ENCODE results near the gene FYB1.
"Not testable (repeated sequence)": the region's sequence is repeated elsewhere in the genome, so short reads cannot be mapped to it uniquely, and the experiment has no call there.

Gene FYB1

GRCh38 chr5:39221671-39222070 is 2.3 kb upstream of the FYB1 start:
- H3K27me3 ChIP-seq (ENCODE audit: insufficient read depth, low read length); H3K9me3 ChIP-seq (ENCODE audit: low read length); H2AFZ ChIP-seq (ENCODE audit: low read depth, low read length); H3K4me1 ChIP-seq (ENCODE audit: insufficient read depth, low read length); H3K36me3 ChIP-seq (ENCODE audit: insufficient read depth, low read length); H3K4me3 ChIP-seq (ENCODE audit: low read length): not testable (repeated sequence)

- no peaks in the 10 kb centered on the region for H3K9me3 ChIP-seq (ENCODE audit: low read length)
- H3K27me3 ChIP-seq (ENCODE audit: insufficient read depth, low read length), result no peaks in the 10 kb centered on the region
- H3K4me3 ChIP-seq (ENCODE audit: low read length), result no peak overlapping the region
- H2AFZ ChIP-seq (ENCODE audit: low read depth, low read length), result no peak overlapping the region
- H3K4me1 ChIP-seq (ENCODE audit: insufficient read depth, low read length), result no peaks in the 10 kb centered on the region
- no peaks in the 10 kb centered on the region for H3K36me3 ChIP-seq (ENCODE audit: insufficient read depth, low read length)
Measured at GRCh38 chr5:39220280-39221030, 1.1 kb upstream of the FYB1 start.

- no peak overlapping the region for H2AFZ ChIP-seq (ENCODE audit: low read depth, low read length)
- H3K36me3 ChIP-seq (ENCODE audit: insufficient read depth, low read length), result no peaks in the 10 kb centered on the region
- H3K4me3 ChIP-seq (ENCODE audit: low read length), result no peak overlapping the region
- no peaks in the 10 kb centered on the region for H3K9me3 ChIP-seq (ENCODE audit: low read length)
- H3K27me3 ChIP-seq (ENCODE audit: insufficient read depth, low read length), result no peaks in the 10 kb centered on the region
- H3K4me1 ChIP-seq (ENCODE audit: insufficient read depth, low read length), result no peaks in the 10 kb centered on the region
Measured at GRCh38 chr5:39218482-39219402, 621 bp downstream of the FYB1 start.

- H3K4me1 ChIP-seq (ENCODE audit: insufficient read depth, low read length), result no peaks in the 10 kb centered on the region
- H3K4me3 ChIP-seq (ENCODE audit: low read length), result no peak overlapping the region
- H2AFZ ChIP-seq (ENCODE audit: low read depth, low read length), result no peak overlapping the region
Measured at GRCh38 chr5:39217365-39218281, 1.7 kb downstream of the FYB1 start.

GRCh38 chr5:39216631-39217030 is 2.7 kb downstream of the FYB1 start:
- H2AFZ ChIP-seq (ENCODE audit: low read depth, low read length), result no peak overlapping the region
- H3K36me3 ChIP-seq (ENCODE audit: insufficient read depth, low read length), result no peaks in the 10 kb centered on the region
- no peaks in the 10 kb centered on the region for H3K27me3 ChIP-seq (ENCODE audit: insufficient read depth, low read length)
- no peaks in the 10 kb centered on the region for H3K9me3 ChIP-seq (ENCODE audit: low read length)
- H3K4me1 ChIP-seq (ENCODE audit: insufficient read depth, low read length), result no peaks in the 10 kb centered on the region
- no peak overlapping the region for H3K4me3 ChIP-seq (ENCODE audit: low read length)

More at GRCh38 chr5:39217365-39218281, 1.7 kb downstream of the FYB1 start:
- no peaks in the 10 kb centered on the region for H3K27me3 ChIP-seq (ENCODE audit: insufficient read depth, low read length)
- no peaks in the 10 kb centered on the region for H3K36me3 ChIP-seq (ENCODE audit: insufficient read depth, low read length)
- H3K9me3 ChIP-seq (ENCODE audit: low read length), result no peaks in the 10 kb centered on the region

GRCh38 chr5:39215857-39216256 is 3.5 kb downstream of the FYB1 start:
- Histone ChIP-seq H3K9me3 (ENCODE audit: low read length) (no peaks in the 10 kb centered on the region), H3K27me3 (ENCODE audit: insufficient read depth, low read length) (no peaks in the 10 kb centered on the region), H2AFZ (ENCODE audit: low read depth, low read length) (no peak overlapping the region), H3K4me3 (ENCODE audit: low read length) (no peak overlapping the region), H3K4me1 (ENCODE audit: insufficient read depth, low read length) (no peaks in the 10 kb centered on the region), H3K36me3 (ENCODE audit: insufficient read depth, low read length) (no peaks in the 10 kb centered on the region)

- H3K4me1 ChIP-seq (ENCODE audit: insufficient read depth, low read length), result no peaks in the 10 kb centered on the region
- H3K4me3 ChIP-seq (ENCODE audit: low read length), result no peak overlapping the region
- H3K9me3 ChIP-seq (ENCODE audit: low read length), result no peaks in the 10 kb centered on the region
- no peaks in the 10 kb centered on the region for H3K36me3 ChIP-seq (ENCODE audit: insufficient read depth, low read length)
- no peaks in the 10 kb centered on the region for H3K27me3 ChIP-seq (ENCODE audit: insufficient read depth, low read length)
- H2AFZ ChIP-seq (ENCODE audit: low read depth, low read length), result no peak overlapping the region
Measured at GRCh38 chr5:39214912-39215709, 4.3 kb downstream of the FYB1 start.

- H3K4me3 ChIP-seq (ENCODE audit: low read length), result no peak overlapping the region
- no peaks in the 10 kb centered on the region for H3K4me1 ChIP-seq (ENCODE audit: insufficient read depth, low read length)
- no peaks in the 10 kb centered on the region for H3K9me3 ChIP-seq (ENCODE audit: low read length)
Measured at GRCh38 chr5:39213447-39214207, 5.7 kb downstream of the FYB1 start.

GRCh38 chr5:39211773-39212172 is 7.6 kb downstream of the FYB1 start:
- H3K27me3 ChIP-seq (ENCODE audit: insufficient read depth, low read length), result no peaks in the 10 kb centered on the region
- no peak overlapping the region for H2AFZ ChIP-seq (ENCODE audit: low read depth, low read length)
- no peak overlapping the region for H3K4me3 ChIP-seq (ENCODE audit: low read length)
- H3K4me1 ChIP-seq (ENCODE audit: insufficient read depth, low read length), result no peaks in the 10 kb centered on the region
- no peaks in the 10 kb centered on the region for H3K9me3 ChIP-seq (ENCODE audit: low read length)
- no peaks in the 10 kb centered on the region for H3K36me3 ChIP-seq (ENCODE audit: insufficient read depth, low read length)

More at GRCh38 chr5:39213447-39214207, 5.7 kb downstream of the FYB1 start:
- Histone ChIP-seq H3K27me3 (ENCODE audit: insufficient read depth, low read length) (no peaks in the 10 kb centered on the region), H3K36me3 (ENCODE audit: insufficient read depth, low read length) (no peaks in the 10 kb centered on the region), H2AFZ (ENCODE audit: low read depth, low read length) (no peak overlapping the region)

- Histone ChIP-seq H3K9me3 (ENCODE audit: low read length) (no peaks in the 10 kb centered on the region), H3K4me1 (ENCODE audit: insufficient read depth, low read length) (no peaks in the 10 kb centered on the region), H2AFZ (ENCODE audit: low read depth, low read length) (no peak overlapping the region), H3K27me3 (ENCODE audit: insufficient read depth, low read length) (no peaks in the 10 kb centered on the region), H3K4me3 (ENCODE audit: low read length) (no peak overlapping the region), H3K36me3 (ENCODE audit: insufficient read depth, low read length) (no peaks in the 10 kb centered on the region)
Measured at GRCh38 chr5:39209924-39210323, 9.4 kb downstream of the FYB1 start.

GRCh38 chr5:39208471-39208870 is 10.9 kb downstream of the FYB1 start:
- no peaks in the 10 kb centered on the region for H3K9me3 ChIP-seq (ENCODE audit: low read length)
- no peaks in the 10 kb centered on the region for H3K36me3 ChIP-seq (ENCODE audit: insufficient read depth, low read length)
- no peaks in the 10 kb centered on the region for H3K4me1 ChIP-seq (ENCODE audit: insufficient read depth, low read length)
- no peak overlapping the region for H2AFZ ChIP-seq (ENCODE audit: low read depth, low read length)
- no peaks in the 10 kb centered on the region for H3K27me3 ChIP-seq (ENCODE audit: insufficient read depth, low read length)
- H3K4me3 ChIP-seq (ENCODE audit: low read length), result no peak overlapping the region

Measured in neuron (in vitro differentiated cells).